ENCODE results near the gene PPP6R1.

Gene PPP6R1

GRCh38 chr19:55181740-55182139 is 77.1 kb downstream of the PPP6R1 start:
- DNase-seq (ENCODE audit: low read depth), result no peak

Data from HS-5 (cell line).